ENCODE data around the gene HIPK4. TPM values are rescaled to one million over a fixed set of nuclear protein-coding genes. Genes with fewer than 3 reads are reported as not detected.

HIPK4 gene
- total and polyA plus RNA-seq, 9 of the 15 experiments (the other 6 are each of a cell fraction or from before 2014, with no cell fraction given), result 0.06 to 0.09 TPM; not detected in 7

DNA sequence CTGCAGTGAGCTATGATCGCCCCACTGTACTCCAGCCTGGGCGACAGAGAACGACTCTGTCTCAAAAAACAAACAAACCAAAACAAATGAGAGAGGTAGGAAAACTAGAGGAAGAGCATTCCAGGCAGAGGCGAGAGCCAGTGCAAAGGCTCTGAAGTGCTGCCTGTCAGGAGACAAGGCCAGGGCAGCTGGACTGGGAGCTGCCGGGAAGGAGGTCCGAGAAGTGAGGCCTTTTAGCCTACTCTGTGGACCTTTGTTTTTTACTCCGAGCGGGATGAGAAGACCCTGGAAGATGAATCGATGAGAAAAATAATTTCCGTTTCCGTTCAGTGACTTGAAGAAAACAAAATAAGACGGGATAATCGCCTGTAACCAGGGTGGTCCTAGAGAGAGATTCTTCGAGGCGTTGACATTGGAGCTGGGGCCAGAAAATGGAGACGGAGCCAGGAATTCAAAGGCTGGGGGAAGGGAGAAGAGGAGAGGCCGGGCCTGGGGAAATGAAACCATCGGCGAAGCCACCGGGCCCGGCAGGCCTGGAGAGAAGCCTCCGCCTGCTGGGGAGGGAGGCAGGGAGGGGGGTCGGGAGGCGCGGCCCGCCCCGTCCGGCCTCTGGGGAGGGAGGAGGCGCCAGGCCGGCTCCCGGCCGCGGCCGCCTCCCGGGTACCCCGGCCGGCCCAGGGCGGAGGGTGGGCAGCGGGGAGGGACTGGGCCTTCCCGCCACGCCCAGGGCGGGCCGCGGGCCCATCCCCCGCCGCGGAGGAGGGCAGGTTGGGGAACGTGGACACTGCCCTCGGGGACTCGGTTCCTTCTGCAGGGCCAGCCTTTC lies 43.6 kb upstream of the HIPK4 start (continued):
- TF ChIP-seq NFIC (IDR thresholded peaks at IDR 0.05) (peak; percentile 44), CBX1 (IDR thresholded peaks at IDR 0.05; ENCODE audit: low read depth) (0 out of 2 replicates have a peak, but pooled peaks have one; percentile 69), SUPT5H (IDR thresholded peaks at IDR 0.05) (peak; percentile 74), SMARCE1 (IDR thresholded peaks at IDR 0.05) (peak; percentile 10; the same call in 1 of the 2 replicates), JUN (IDR thresholded peaks at IDR 0.05; ENCODE audit: borderline replicate concordance, low read depth, low read length) (0 out of 2 replicates have a peak, but pooled peaks have one; percentile 3), JUN (CRISPR knock-in tag; IDR thresholded peaks at IDR 0.05; ENCODE audit: borderline replicate concordance) (no peak), CBFA2T3 (IDR thresholded peaks at IDR 0.05) (no peak)
- TF ChIP-seq, protein P1, sequence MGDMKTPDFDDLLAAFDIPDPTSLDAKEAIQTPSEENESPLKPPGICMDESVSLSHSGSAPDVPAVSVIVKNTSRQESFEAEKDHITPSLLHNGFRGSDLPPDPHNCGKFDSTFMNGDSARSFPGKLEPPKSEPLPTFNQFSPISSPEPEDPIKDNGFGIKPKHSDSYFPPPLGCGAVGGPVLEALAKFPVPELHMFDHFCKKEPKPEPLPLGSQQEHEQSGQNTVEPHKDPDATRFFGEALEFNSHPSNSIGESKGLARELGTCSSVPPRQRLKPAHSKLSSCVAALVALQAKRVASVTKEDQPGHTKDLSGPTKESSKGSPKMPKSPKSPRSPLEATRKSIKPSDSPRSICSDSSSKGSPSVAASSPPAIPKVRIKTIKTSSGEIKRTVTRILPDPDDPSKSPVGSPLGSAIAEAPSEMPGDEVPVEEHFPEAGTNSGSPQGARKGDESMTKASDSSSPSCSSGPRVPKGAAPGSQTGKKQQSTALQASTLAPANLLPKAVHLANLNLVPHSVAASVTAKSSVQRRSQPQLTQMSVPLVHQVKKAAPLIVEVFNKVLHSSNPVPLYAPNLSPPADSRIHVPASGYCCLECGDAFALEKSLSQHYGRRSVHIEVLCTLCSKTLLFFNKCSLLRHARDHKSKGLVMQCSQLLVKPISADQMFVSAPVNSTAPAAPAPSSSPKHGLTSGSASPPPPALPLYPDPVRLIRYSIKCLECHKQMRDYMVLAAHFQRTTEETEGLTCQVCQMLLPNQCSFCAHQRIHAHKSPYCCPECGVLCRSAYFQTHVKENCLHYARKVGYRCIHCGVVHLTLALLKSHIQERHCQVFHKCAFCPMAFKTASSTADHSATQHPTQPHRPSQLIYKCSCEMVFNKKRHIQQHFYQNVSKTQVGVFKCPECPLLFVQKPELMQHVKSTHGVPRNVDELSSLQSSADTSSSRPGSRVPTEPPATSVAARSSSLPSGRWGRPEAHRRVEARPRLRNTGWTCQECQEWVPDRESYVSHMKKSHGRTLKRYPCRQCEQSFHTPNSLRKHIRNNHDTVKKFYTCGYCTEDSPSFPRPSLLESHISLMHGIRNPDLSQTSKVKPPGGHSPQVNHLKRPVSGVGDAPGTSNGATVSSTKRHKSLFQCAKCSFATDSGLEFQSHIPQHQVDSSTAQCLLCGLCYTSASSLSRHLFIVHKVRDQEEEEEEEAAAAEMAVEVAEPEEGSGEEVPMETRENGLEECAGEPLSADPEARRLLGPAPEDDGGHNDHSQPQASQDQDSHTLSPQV (IDR thresholded peaks at IDR 0.05), result peak; percentile 75; the same call in 1 of the 2 replicates
- TF ChIP-seq, protein P2, sequence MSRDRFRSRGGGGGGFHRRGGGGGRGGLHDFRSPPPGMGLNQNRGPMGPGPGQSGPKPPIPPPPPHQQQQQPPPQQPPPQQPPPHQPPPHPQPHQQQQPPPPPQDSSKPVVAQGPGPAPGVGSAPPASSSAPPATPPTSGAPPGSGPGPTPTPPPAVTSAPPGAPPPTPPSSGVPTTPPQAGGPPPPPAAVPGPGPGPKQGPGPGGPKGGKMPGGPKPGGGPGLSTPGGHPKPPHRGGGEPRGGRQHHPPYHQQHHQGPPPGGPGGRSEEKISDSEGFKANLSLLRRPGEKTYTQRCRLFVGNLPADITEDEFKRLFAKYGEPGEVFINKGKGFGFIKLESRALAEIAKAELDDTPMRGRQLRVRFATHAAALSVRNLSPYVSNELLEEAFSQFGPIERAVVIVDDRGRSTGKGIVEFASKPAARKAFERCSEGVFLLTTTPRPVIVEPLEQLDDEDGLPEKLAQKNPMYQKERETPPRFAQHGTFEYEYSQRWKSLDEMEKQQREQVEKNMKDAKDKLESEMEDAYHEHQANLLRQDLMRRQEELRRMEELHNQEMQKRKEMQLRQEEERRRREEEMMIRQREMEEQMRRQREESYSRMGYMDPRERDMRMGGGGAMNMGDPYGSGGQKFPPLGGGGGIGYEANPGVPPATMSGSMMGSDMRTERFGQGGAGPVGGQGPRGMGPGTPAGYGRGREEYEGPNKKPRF (IDR thresholded peaks at IDR 0.05; ENCODE audit: low read depth, low read length), result no peak

Measured in K562 (cell line).